Smooth muscle cell of the pulmonary artery (primary cell): ENCODE data around the gene MAB21L4. TPM values are rescaled to one million over a fixed set of nuclear protein-coding genes. Genes with fewer than 3 reads are reported as not detected.

ENCODE experiments used
- total RNA-seq: library from RNA; depleted of rRNA; stranded (reverse); fragments of >200 nt; gene quantifications from 2 replicates; pipeline ENCODE4 v1.2.3, GENCODE V29; 2014

The MAB21L4 gene
- total RNA-seq, result not detected in 2 replicates

GRCh38 chr2:240895656-240896388 lies at the start of gene MAB21L4:
Gene MAB21L4 (minus strand): TSS chr2:240896156. CDS start chr2:240895997, 159 bp downstream.

GRCh38 chr2:240906141-240906910 lies 10.4 kb upstream of the MAB21L4 start, which contains the start of gene CROCC2:
Gene CROCC2 (plus strand): TSS chr2:240906336. CDS start chr2:240906514, 178 bp downstream.

GRCh38 chr2:240868286-240869108 lies 27.5 kb downstream of the MAB21L4 start, which contains the start of gene AGXT:
Gene AGXT (plus strand): TSS chr2:240868824. CDS start chr2:240868866, 42 bp downstream.

Other genes starting within 250 kb of the MAB21L4 start
- gene AQP12B, start 213.3 kb downstream of the MAB21L4 start, total RNA-seq, result not detected in 2 replicates
- gene AQP12A, start 204.3 kb downstream of the MAB21L4 start, total RNA-seq, result not detected in 2 replicates
- gene KIF1A, start 75.9 kb downstream of the MAB21L4 start, total RNA-seq, result 0.07 and 0.33 TPM in 2 replicates
- gene AGXT, start 27.3 kb downstream of the MAB21L4 start, total RNA-seq, result not detected in 2 replicates
- 0.13 TPM in 1 of 2 replicates, not detected in the other for gene CROCC2, start 10.2 kb upstream of the MAB21L4 start, total RNA-seq
- 35.9 and 62.5 TPM in 2 replicates for gene SNED1, start 102.5 kb upstream of the MAB21L4 start, total RNA-seq
- gene MTERF4, start 206.1 kb upstream of the MAB21L4 start, total RNA-seq, result 31.3 and 38.3 TPM in 2 replicates